Large intestine (tissue), 3 donors: Measurements from ENCODE around the gene RND3. TPM values are rescaled to one million over a fixed set of nuclear protein-coding genes. Genes with fewer than 3 reads are reported as not detected.

Source experiments
- DNase-seq, 2 donors: peaks; one replicate each; pipeline versions ENCODE4 v3.0.0 to v3.0.0-alpha.2; 2013
- H3K27ac ChIP-seq: one replicate; pipeline ENCODE4 v1.5.1; 2013; ENCODE audit warnings: low read length
- H3K27me3 ChIP-seq: 2 replicates; pipeline ENCODE4 v1.6.1; 2013; ENCODE audit warnings: low read length; ENCODE audit not compliant: control insufficient read depth, insufficient read depth
- H3K36me3 ChIP-seq: 2 replicates; pipeline ENCODE4 v1.6.1; 2013; ENCODE audit warnings: low read length; ENCODE audit not compliant: control insufficient read depth, insufficient read depth
- H3K4me1 ChIP-seq: one replicate; pipeline ENCODE4 v1.6.1; 2013; ENCODE audit warnings: low read length; ENCODE audit not compliant: control insufficient read depth, insufficient read depth
- H3K4me3 ChIP-seq: one replicate; pipeline ENCODE4 v1.5.1; 2013; ENCODE audit warnings: low read length
- H3K9me3 ChIP-seq: one replicate; pipeline ENCODE4 v1.6.1; 2013; ENCODE audit warnings: mild to moderate bottlenecking, low read depth, low read length, moderate library complexity; ENCODE audit not compliant: control insufficient read depth
- WGBS: methylation state at CpG from one replicate; pipeline ENCODE4 v1.1.5; 2013; ENCODE audit warnings: low lambda C conversion rate; ENCODE audit not compliant: insufficient coverage; 5-methylcytosine and 5-hydroxymethylcytosine counted together
- polyA plus RNA-seq: library from polyadenylated mRNA; unstranded; fragments of 120-200 nt; gene quantifications from one replicate; pipeline ENCODE4 v1.2.1, GENCODE V29; 2013

Gene RND3
- polyA plus RNA-seq, 1 donor: 35.6 TPM

DNA sequence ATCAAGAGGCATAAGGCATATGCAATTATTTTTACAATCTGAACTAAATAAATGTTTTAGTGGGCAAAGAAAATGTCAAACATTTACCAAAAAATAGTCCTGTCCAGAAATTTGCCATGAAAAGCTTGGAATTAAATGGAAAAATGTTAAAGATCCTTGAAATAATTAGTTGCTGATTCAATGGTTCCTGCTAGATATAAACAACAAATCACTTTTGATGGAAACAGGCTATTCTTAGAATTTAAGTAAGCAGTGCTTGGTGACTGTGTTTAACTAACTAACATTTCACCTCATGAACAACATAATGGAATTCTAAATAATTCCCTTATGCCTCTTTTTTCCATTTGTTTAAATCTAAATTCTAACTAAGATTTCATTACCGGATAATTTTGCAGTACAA lies 3.9 kb downstream of the RND3 start:
- H3K27me3 ChIP-seq: no peaks in the 10 kb centered on the region
- peaks cover 35% of the 10 kb centered on the region for H3K4me1 ChIP-seq
- H3K27ac ChIP-seq: peak overlapping the region; percentile 37
- H3K9me3 ChIP-seq: no peaks in the 10 kb centered on the region
- H3K36me3 ChIP-seq: peaks cover 8% of the 10 kb centered on the region
- no peak overlapping the region for H3K4me3 ChIP-seq
- no peak for DNase-seq
- WGBS: 100% methylated on average over 1 of the region's 1 CpG

DNA sequence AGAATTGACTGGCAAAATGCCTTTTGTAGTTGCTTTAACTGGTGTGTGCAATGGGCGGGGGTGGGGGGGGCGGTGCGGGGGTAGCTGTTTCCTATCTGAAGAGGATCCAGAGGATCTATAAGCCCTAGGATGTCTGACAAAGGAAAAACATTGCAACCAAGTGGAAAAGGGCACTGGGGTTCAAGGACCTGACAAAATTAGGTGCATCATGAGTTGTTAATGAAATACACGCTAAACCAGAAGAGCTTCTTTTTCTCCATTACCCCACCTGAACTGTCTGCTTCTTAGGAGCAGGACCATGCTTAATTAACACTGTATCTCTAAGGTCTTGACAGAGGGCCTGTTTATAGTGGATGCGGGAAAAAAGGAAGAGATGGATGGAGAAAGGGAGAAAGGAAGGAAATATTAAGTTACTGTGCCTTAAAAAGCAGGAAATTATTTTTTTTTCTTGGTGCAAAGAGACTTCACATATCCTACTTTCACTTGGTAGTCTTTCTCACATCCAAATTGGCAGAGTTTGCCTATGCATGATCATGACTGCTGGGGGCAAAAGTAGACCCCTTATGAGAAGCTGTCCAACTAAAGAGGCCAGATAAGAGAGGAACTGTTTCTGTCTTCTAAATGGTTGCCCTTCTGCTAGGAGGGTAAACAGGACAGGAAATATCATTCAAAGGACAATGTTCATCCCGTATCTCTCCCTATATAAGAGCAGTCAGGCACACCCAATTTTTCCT lies 4.6 kb downstream of the RND3 start:
- peak overlapping the region; percentile 37 for H3K27ac ChIP-seq
- H3K9me3 ChIP-seq: no peaks in the 10 kb centered on the region
- H3K4me1 ChIP-seq: peaks cover 42% of the 10 kb centered on the region
- no peak overlapping the region for H3K4me3 ChIP-seq
- peaks cover 8% of the 10 kb centered on the region for H3K36me3 ChIP-seq
- H3K27me3 ChIP-seq: no peaks in the 10 kb centered on the region
- 100% methylated on average over 1 of the region's 6 CpGs for WGBS
- DNase-seq: peak in 1 of 2 donors; percentile 54

DNA sequence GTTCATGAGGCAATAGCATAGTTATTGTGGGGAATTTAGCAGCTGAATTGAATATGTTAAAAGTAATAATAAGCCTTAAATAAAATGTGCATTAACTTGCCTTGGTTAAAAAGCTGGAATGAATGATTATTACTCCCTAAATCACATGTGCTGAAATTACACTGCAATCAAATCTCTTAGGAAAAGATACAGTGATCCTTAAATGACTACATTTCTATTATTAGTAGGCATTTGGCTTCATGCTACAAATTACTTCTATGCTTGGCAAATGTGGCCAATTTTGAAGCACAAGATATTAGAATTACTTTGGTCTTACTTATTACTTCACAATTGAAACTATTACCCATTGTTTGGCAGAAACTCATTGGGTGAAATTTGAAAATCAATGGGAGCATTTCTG lies 5.4 kb downstream of the RND3 start:
- no peaks in the 10 kb centered on the region for H3K9me3 ChIP-seq
- H3K36me3 ChIP-seq: peaks cover 8% of the 10 kb centered on the region
- no peak overlapping the region for H3K4me3 ChIP-seq
- H3K27me3 ChIP-seq: no peaks in the 10 kb centered on the region
- no peak overlapping the region for H3K27ac ChIP-seq
- no peak for DNase-seq
- peaks cover 48% of the 10 kb centered on the region for H3K4me1 ChIP-seq

DNA sequence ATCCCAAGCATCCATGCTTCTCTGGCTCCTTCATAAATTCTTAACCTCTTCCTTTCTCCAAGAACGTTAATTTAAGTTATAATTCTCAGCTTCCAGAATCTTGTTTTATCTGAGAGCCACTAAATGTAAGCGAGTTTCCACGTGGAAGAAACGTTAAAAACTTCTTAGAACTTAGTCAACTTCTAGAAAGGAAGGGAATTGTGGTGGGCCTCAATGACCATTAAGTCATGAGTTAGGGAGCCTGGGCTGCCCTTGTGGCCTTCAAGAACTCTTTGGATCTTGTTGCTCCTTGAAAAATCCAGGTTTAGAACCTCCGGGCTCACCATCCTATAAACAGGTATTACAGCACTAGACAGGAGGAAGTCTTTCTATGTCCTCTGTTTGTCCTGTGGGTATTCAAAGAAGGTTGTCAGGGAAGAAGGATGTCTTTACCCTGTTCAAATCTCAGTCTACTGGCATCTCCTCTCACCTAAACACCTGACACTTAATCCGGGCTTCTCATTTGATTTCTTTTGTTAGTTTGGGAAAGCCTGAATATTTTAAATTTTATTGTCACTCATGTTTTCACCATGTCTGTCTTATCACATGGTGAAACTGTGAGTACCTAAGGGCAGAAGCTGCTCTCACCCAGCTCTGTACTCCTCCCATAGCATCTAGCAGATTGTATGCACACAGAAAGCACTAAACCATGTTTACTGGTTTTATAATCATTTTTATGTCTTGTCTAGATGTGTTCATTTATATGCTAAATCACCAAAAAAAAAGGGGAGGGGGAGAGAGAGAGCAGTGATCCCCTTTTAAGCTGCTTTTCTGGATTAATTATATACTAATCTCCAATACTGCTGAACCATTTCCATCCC lies 6.3 kb downstream of the RND3 start:
- no peak for DNase-seq
- Histone ChIP-seq H3K27me3 (no peaks in the 10 kb centered on the region), H3K4me3 (no peak overlapping the region), H3K27ac (peak overlapping the region; percentile 15), H3K36me3 (peaks cover 8% of the 10 kb centered on the region), H3K4me1 (peaks cover 56% of the 10 kb centered on the region), H3K9me3 (no peaks in the 10 kb centered on the region)
- WGBS: 100% methylated on average over 1 of the region's 6 CpGs

DNA sequence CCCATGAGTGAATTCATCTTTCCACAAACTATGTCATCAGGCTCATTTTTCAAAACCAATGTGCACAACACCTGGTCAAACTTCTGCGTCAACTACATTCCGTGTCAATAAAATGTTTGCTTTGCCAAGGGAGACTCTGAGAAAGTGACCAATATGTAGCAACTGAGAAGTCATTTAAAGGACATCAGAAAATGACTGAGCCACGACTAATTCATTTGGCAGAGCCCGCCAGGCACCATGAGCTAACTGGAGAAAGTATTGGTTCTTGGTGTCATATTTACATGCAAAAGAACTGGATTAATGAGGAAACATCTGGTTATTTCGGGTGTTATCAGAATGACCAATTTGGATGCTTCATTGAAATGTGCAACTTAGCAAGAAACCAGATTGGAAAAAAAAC lies 7.2 kb downstream of the RND3 start:
- no peak overlapping the region for H3K4me3 ChIP-seq
- no peak for DNase-seq
- peaks cover 8% of the 10 kb centered on the region for H3K36me3 ChIP-seq
- WGBS: 100% methylated on average over 1 of the region's 5 CpGs
- H3K4me1 ChIP-seq: peaks cover 61% of the 10 kb centered on the region
- no peaks in the 10 kb centered on the region for H3K9me3 ChIP-seq
- no peaks in the 10 kb centered on the region for H3K27me3 ChIP-seq
- H3K27ac ChIP-seq: peak overlapping the region; percentile 98

DNA sequence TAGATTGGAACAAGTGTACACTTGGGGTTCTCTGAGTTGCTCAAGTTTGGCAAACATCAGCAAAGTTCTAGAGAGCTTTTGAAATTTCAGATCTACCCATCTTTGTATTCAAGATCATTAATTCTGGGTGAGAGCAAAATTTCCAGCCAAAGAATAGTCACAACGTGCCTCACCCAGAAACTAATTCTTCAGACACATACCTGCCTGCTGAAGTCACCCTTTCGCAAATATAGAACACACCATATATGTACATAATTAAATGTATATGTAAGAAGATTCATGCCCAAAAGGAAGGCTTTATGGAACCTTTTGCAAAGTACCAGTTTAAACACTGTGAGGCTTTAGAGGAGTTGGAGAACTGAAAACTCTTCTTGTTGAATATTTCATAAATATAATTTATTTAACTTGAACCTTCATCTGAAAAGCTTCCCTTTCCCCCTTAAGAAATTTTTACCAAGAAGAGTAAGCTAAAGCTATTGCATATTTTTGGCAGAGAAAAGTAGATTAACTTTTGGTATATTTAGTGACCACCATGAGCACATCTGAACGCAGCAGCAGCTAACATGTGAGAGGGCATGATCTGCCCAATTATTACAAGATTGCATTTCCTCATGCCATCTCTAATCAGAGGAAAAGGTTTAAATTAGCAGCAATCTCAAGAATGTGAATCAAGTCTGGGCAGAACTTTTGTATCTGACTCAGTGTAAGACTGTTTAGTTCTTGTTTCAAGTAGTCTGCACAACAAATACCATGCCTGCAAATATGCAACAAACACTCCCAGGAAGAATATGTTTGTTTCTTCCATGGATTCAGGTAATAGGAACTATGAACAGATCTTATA lies 8.2 kb downstream of the RND3 start:
- 100% methylated on average over 1 of the region's 3 CpGs for WGBS
- Histone ChIP-seq H3K4me1 (peaks cover 65% of the 10 kb centered on the region), H3K27me3 (no peaks in the 10 kb centered on the region), H3K27ac (peak overlapping the region; percentile 98), H3K9me3 (no peaks in the 10 kb centered on the region), H3K36me3 (peaks cover 8% of the 10 kb centered on the region), H3K4me3 (no peak overlapping the region)
- peak; percentile 18 to 22 for DNase-seq

DNA sequence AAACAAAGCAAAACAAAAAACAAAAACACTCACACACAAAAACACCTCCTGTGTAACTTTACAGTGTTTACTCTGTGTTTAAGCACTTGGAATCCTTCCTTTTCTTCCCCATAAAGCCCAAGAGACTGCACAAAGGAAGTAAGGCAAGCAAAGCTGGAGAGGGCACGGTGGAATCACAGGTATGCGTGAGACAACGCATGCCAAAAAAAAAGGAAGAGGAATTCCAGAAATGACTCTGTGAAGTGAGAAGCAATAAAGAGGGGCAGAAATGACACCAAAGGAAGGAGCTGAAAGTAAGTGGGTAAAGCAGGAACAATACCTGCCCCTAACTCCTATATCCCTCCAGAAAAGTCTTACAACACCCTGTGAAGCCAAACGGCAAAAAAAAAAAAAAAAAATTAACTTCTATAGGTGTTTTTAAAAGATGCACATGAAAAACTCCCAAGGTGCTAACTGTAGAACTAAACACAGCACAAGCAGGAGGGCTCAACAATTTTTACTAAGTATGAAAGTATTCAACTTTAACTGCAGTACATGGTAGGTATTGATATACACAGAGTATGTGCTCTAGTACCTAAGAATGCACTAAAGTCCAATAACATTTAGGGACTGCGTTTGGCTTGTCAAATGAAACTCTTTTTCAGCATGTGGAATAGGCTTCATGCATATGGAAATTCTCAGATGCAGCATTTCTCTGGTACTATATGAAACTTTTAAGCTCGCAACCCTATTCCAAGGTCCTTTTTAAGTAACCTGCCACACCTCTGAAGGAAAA lies 9.1 kb downstream of the RND3 start:
- Histone ChIP-seq H3K36me3 (peaks cover 13% of the 10 kb centered on the region), H3K4me1 (peaks cover 64% of the 10 kb centered on the region), H3K27me3 (no peaks in the 10 kb centered on the region), H3K4me3 (no peak overlapping the region), H3K9me3 (no peaks in the 10 kb centered on the region), H3K27ac (peak overlapping the region; percentile 98)
- WGBS: 26% methylated on average over 4 of the region's 6 CpGs
- DNase-seq: peak in 1 of 2 donors; percentile 44

DNA sequence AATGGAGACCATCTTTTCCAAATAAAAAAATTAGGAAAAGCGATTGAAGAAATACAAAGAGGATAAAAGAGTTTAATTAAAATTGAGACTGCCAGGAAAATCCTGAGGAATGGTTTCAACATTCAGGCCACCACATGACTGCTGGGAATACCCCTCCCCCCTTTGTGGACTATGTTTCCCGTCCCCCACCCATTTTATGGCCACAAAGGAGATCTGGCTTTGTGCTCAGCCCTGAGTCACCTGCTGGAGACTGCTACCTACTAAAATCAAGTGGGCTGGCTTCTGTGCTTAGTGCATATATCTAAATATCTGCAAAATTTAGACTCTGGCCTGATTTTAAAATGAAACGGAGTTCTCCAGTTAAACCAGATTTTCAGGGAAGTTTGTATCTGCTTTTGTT lies 10.1 kb downstream of the RND3 start:
- DNase-seq: peak; percentile 80 to 90
- no peaks in the 10 kb centered on the region for H3K9me3 ChIP-seq
- H3K4me1 ChIP-seq: peaks cover 66% of the 10 kb centered on the region
- no peak overlapping the region for H3K4me3 ChIP-seq
- WGBS: 68% methylated on average over 2 of the region's 3 CpGs
- peak overlapping the region; percentile 98 for H3K27ac ChIP-seq
- peaks cover 13% of the 10 kb centered on the region for H3K36me3 ChIP-seq
- H3K27me3 ChIP-seq: no peaks in the 10 kb centered on the region

DNA sequence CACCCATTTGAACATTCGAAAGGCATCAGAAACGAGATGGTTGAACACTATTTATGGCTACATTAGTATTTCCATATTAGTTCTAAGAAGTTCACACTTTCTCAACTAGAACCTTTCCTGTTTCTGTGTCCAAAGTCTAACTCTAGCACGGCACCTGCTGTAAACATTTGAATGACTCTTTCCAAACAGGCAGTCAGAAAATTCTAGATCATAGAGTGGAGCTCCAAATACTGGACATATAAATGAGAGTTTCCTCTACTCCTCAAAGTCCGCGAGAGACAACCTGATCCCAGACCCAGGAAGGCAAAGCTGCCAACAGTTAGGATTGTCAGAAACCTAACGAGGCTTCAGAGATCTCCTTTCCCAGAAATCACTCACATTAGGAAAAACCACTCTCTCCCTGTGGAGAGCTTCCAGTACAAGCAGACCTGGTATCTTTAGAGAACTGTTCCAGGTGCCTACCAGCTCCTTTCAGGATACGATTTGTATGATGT lies 10.6 kb downstream of the RND3 start:
- H3K27me3 ChIP-seq: no peaks in the 10 kb centered on the region
- H3K4me3 ChIP-seq: no peak overlapping the region
- no peaks in the 10 kb centered on the region for H3K9me3 ChIP-seq
- peaks cover 16% of the 10 kb centered on the region for H3K36me3 ChIP-seq
- DNase-seq: peak; percentile 56 to 83
- 40% methylated on average over 1 of the region's 7 CpGs for WGBS
- H3K4me1 ChIP-seq: peaks cover 71% of the 10 kb centered on the region
- H3K27ac ChIP-seq: peak overlapping the region; percentile 98
